Subcutaneous adipose tissue (tissue), 4 donors: ENCODE results near the gene UGT1A7. TPM values are rescaled to one million over a fixed set of nuclear protein-coding genes. Genes with fewer than 3 reads are reported as not detected.

Experiments
- total RNA-seq, 4 donors: library from RNA; depleted of rRNA; stranded (reverse); fragments of >200 nt; gene quantifications; one replicate each; pipeline ENCODE4 v1.1.0, GENCODE V29; 2016
- TF ChIP-seq, protein P1 (sequence below): fragments of 450-650 bp; IDR thresholded peaks from one replicate; pipeline ENCODE4 v1.5.1; 2016; ENCODE audit warnings: low read depth, mild to moderate bottlenecking, control low read depth, antibody characterized with exemption, moderate library complexity

The UGT1A7 gene
- total RNA-seq, 4 donors from 2014 or later: 0.88 TPM; not detected in 3

DNA sequence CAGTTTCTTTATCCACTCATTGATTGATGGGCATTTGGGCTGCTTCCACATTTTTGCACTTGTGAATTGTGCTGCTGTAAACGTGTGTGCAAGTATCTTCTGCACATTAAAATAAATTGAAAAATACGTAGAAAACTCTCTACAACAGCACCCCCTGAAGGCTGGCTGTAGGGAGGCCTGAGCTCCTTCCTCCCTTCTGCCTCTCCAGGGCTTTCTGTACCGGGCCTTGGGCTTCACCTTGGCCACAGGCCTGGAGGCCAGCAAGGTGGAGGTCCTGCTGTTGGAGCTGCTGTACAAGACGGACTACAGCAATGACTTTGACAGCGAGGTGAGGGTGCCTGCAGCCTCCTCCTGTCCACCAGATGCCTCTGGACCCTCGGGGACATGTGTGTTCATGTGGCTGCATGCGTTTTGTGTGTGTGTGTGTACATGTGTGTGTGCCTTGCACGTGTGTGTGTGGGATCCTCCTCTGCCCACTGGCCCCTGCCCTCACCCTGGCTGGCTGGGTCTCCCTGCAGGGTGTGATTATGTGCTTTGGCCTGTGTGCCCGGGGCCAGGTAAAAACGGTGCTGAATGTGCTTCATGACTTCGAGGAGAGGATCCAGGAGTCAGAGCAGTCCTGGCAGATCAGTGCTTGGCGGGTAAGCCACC, 125.6 kb downstream of the UGT1A7 start:
- TF ChIP-seq, protein P1, sequence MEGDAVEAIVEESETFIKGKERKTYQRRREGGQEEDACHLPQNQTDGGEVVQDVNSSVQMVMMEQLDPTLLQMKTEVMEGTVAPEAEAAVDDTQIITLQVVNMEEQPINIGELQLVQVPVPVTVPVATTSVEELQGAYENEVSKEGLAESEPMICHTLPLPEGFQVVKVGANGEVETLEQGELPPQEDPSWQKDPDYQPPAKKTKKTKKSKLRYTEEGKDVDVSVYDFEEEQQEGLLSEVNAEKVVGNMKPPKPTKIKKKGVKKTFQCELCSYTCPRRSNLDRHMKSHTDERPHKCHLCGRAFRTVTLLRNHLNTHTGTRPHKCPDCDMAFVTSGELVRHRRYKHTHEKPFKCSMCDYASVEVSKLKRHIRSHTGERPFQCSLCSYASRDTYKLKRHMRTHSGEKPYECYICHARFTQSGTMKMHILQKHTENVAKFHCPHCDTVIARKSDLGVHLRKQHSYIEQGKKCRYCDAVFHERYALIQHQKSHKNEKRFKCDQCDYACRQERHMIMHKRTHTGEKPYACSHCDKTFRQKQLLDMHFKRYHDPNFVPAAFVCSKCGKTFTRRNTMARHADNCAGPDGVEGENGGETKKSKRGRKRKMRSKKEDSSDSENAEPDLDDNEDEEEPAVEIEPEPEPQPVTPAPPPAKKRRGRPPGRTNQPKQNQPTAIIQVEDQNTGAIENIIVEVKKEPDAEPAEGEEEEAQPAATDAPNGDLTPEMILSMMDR: no peak

DNA sequence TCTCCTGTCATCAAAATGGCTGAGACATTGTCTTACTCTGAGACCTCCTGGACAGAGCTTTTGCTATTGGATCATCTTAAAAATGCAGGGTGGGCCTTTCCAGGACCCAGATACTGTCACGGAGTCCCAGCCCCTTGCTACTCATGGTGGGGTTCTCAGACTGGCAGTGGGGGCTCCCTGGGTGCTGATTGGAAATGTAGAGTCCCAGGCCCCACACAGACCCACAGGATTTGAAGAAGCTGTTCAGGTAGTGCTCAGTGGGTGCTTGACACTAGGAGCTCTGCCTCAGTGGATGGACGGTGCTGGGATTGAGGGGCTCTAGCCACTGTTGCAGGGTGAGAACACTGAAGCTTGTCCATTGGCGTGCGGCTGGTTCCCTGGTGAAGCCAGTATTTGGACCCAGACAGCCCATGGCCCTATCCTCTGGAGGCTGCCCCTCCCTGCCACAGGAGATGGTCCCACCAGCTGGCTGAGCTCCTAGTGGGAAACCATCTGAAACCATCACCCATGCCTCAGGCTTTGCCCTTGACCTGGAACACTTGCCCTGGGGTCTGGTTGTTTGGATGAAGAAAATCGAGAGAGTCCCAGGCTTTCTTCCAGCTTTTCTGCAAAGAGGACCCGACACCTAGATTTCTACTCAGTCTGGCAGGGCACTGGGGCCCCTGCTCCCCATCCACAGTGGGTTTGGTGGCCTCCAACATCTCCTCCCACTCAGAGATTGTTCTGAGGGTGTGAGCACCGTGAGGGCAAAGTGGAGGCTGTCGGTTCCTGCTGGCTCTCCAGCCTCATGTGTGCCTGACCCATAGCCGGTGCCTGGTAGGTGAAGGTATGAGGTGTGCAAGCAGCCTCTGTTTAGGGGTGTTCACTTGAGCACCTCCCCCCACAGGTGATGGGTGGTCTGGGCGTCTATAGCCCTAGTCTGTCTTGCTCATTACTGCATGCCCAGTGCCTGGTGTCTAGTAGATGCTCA, 126.5 kb downstream of the UGT1A7 start:
- TF ChIP-seq, protein P1: no peak

DNA sequence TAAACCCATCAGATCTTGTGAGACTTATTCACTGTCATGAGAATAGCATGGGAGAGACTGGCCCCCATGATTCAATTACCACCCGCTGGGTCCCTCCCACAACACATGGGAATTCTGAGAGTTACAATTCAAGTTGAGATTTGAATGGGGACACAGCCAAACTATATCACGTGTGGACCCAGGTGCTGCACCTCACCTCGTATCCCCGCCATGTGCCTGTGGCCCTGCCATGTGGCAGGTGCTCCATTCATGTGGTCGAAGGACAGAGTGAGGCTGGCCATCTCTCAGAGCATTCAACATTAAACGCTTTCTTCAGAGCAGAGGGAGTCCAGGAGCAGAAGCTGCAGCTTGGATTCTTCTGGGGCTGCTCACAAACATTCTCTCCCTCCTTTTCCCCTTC, 128.7 kb downstream of the UGT1A7 start:
- TF ChIP-seq, protein P1: no peak

DNA sequence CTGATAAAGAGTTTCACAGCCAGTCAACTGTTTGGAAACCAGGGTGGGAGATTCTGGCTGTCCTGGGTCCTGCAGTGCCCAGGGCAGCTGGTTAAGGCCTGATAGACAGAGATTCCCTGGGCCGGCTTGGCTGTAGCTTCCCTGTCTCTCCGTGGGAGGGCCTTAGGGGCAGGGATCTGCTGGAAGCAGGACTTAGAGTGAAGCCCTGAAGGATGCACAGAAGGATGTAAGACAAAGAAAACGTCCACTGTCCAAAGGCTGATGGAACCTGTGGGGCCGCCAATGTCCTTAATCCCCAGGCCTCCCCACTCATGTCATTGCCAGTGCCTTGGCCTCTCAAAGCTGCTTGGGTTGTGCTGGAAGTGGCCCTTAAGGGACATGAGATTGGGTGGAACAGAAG, 129.4 kb downstream of the UGT1A7 start:
- TF ChIP-seq, protein P1: no peak

DNA sequence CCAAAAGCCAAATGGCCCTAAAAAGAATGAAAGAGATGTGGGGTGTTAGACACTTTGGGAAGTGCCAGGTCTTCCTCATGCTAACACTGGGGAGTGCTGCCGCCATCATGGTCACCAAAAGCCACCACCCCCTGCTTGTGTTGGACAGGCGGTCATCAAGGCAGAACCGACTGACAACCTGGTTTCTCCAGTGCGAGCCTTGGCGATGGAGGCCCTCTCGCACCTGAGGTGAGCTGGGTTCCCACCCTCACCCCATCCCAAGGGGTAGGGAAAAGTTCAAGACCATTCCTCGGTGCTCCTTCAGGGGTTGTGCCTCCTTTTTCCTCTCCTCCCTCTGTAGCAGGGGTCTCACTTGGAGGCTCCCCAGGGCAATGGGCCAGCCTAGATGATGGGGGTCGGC, 130.0 kb downstream of the UGT1A7 start:
- TF ChIP-seq, protein P1: no peak

DNA sequence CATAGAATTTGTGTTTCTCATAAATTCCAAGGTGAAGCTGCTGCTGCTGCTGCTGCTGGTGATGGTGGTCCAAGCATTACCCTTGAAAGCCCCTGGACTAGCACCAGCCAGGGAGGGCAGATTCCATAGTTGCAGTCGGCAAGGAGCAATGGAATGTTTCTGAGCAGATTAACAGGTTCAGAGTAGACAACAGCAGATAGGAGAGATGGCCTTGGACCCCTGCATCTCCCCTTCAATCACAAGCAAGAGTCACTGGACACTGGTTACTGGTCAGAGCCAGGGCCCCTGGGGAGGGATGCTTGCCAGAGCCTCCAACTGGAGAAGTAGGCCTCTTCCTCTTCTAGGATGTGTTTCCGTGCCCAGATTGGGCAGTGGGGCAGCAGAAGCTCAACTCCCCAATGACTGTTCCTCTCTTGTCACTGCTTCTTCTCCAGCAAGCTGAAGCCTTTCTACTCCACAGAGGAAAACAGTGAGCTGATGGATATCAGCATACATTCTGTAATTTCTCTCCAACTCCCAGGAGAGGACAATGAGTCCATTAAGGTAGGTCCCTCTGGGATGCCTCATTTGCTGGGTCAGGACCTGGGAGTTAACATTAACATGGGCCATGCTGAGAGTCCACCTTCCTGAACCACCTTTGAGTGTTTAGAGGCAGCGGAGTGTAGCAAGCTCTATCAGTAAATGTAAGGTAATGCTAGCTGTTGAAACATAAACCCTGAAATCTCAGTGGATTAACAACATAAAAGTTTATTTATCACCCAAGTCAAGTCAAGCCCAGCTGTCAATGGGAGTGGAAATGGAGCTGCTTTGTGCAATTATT, 131.7 kb downstream of the UGT1A7 start:
- TF ChIP-seq, protein P1: no peak
